ENCODE results near the gene DHTKD1.

GRCh38 chr10:12020574-12020973, 48.2 kb upstream of the DHTKD1 start:
- TF ChIP-seq YY1 (IDR thresholded peaks at IDR 0.05; ENCODE audit: low read depth) (no peak), TEAD4 (IDR thresholded peaks at IDR 0.05; ENCODE audit: borderline replicate concordance, insufficient read depth) (no peak)
- TF ChIP-seq, protein P1, sequence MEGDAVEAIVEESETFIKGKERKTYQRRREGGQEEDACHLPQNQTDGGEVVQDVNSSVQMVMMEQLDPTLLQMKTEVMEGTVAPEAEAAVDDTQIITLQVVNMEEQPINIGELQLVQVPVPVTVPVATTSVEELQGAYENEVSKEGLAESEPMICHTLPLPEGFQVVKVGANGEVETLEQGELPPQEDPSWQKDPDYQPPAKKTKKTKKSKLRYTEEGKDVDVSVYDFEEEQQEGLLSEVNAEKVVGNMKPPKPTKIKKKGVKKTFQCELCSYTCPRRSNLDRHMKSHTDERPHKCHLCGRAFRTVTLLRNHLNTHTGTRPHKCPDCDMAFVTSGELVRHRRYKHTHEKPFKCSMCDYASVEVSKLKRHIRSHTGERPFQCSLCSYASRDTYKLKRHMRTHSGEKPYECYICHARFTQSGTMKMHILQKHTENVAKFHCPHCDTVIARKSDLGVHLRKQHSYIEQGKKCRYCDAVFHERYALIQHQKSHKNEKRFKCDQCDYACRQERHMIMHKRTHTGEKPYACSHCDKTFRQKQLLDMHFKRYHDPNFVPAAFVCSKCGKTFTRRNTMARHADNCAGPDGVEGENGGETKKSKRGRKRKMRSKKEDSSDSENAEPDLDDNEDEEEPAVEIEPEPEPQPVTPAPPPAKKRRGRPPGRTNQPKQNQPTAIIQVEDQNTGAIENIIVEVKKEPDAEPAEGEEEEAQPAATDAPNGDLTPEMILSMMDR (IDR thresholded peaks at IDR 0.05), result no peak
